HEK293T (cell line): ENCODE data around the gene KIAA1755.

ENCODE experiments used
- ARNT ChIP-seq: fragments of 450-650 bp; IDR thresholded peaks from 2 replicates; pipeline ENCODE4 v1.6.1; 2017; ENCODE audit warnings: mild to moderate bottlenecking
- BHLHE40 ChIP-seq: fragments of 450-650 bp; IDR thresholded peaks from 2 replicates; pipeline ENCODE4 v1.6.1; 2016; ENCODE audit warnings: mild to moderate bottlenecking, moderate library complexity, borderline replicate concordance
- CTBP1 ChIP-seq: fragments of 450-650 bp; IDR thresholded peaks from 2 replicates; pipeline ENCODE4 v1.6.1; 2016; ENCODE audit warnings: borderline replicate concordance
- ELF4 ChIP-seq: fragments of 450-650 bp; IDR thresholded peaks from 2 replicates; pipeline ENCODE4 v1.6.1; 2017; ENCODE audit warnings: antibody characterized with exemption
- FOXA1 ChIP-seq: fragments of 450-650 bp; IDR thresholded peaks from 2 replicates; pipeline ENCODE4 v1.6.1; 2016; ENCODE audit warnings: mild to moderate bottlenecking
- FOXK2 ChIP-seq: fragments of 450-650 bp; IDR thresholded peaks from 2 replicates; pipeline ENCODE4 v1.6.1; 2016; ENCODE audit warnings: mild to moderate bottlenecking
- FOXM1 ChIP-seq: fragments of 450-650 bp; IDR thresholded peaks from 2 replicates; pipeline ENCODE4 v1.6.1; 2017; ENCODE audit warnings: mild to moderate bottlenecking, borderline replicate concordance
- L3MBTL2 ChIP-seq: fragments of 450-650 bp; conservative IDR thresholded peaks from 2 replicates; pipeline ENCODE4 v1.6.1; 2016; ENCODE audit warnings: mild to moderate bottlenecking
- NFRKB ChIP-seq: fragments of 450-650 bp; IDR thresholded peaks from 2 replicates; pipeline ENCODE4 v1.6.1; 2016; ENCODE audit warnings: mild to moderate bottlenecking, moderate library complexity
- SP1 ChIP-seq: fragments of 450-650 bp; IDR thresholded peaks from 2 replicates; pipeline ENCODE4 v1.6.1; 2017
- SUZ12 ChIP-seq: fragments of 450-650 bp; IDR thresholded peaks from 2 replicates; pipeline ENCODE4 v1.6.1; 2016; ENCODE audit warnings: mild to moderate bottlenecking
- TARDBP ChIP-seq: fragments of 450-650 bp; IDR thresholded peaks from 2 replicates; pipeline ENCODE4 v1.6.1; 2016
- ZNF384 ChIP-seq: fragments of 450-650 bp; IDR thresholded peaks from 2 replicates; pipeline ENCODE4 v1.6.1; 2016
- TF ChIP-seq, protein P1 (sequence below): fragments of 450-650 bp; IDR thresholded peaks from 2 replicates; pipeline ENCODE4 v1.6.1; 2016

DNA sequence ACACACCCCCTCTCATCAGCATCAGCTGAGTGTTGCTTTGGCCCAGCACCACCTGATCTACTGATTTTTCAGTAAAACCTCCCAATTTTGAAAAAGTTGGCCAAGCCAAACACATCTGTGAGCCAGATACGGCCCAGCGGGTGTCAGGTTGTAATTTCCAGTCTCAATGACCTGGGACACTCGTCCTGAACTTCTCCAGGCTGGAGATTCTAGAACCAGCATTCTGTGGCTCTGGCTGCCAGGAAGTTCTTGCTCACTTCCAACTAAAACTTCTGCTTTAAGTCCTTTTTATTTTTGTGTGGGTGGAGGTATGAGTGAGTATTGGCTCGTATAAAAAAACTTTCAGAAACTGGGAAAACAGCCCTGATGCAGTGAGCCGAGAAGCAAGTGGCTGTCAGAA lies 5.1 kb downstream of the KIAA1755 start:
- no peak for TF ChIP-seq ZNF384
- TF ChIP-seq FOXA1, result no peak
- TF ChIP-seq TARDBP, result no peak
- no peak for TF ChIP-seq BHLHE40
- no peak for TF ChIP-seq SP1
- TF ChIP-seq ELF4, result no peak
- TF ChIP-seq SUZ12, result no peak
- TF ChIP-seq ARNT, result no peak
- TF ChIP-seq CTBP1, result no peak
- TF ChIP-seq, protein P1, sequence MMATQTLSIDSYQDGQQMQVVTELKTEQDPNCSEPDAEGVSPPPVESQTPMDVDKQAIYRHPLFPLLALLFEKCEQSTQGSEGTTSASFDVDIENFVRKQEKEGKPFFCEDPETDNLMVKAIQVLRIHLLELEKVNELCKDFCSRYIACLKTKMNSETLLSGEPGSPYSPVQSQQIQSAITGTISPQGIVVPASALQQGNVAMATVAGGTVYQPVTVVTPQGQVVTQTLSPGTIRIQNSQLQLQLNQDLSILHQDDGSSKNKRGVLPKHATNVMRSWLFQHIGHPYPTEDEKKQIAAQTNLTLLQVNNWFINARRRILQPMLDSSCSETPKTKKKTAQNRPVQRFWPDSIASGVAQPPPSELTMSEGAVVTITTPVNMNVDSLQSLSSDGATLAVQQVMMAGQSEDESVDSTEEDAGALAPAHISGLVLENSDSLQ, result no peak
- TF ChIP-seq FOXK2, result no peak
- no peak for TF ChIP-seq FOXM1
- TF ChIP-seq L3MBTL2, result no peak
- TF ChIP-seq NFRKB, result no peak
